Measurements from ENCODE around the gene KCNMB4.

The KCNMB4 gene

DNA sequence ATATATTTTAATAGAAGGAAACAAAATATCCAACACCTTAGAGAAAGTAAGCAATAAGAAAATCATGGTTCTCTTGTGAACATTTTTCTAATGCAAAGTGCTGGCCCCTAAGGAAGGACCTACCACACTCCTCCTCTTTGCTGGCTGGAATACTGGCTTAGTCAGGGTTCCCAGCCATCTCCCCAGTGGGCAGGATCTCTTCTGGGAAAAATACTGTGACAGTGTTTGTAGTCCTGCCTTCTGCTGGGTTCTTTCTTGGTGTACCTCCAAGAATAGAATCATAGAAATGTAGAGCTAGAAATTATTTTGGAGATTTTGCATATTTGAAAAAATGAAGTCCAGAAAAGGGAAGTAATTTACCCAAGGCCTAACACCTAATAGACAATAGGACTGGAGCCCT, 31.9 kb downstream of the KCNMB4 start:
- no peaks in the 10 kb centered on the region for H3K36me3 ChIP-seq (ENCODE audit: insufficient read depth, low read length)
- no peak overlapping the region for H3K4me3 ChIP-seq (ENCODE audit: low read depth in 1 of 2, low read length in 2 of 2)
- H3K4me1 ChIP-seq (ENCODE audit: insufficient read depth, low read length): no peaks in the 10 kb centered on the region
- no peak overlapping the region for H3K4me2 ChIP-seq (ENCODE audit: insufficient read depth, low read length)
- H4K20me1 ChIP-seq (ENCODE audit: insufficient read depth, low read length): no peaks in the 10 kb centered on the region
- no peak overlapping the region for H3K27ac ChIP-seq (ENCODE audit: low read length)
- H3K9me3 ChIP-seq (ENCODE audit: insufficient read depth, low read length, severe bottlenecking): no peaks in the 10 kb centered on the region
- H2AFZ ChIP-seq (ENCODE audit: low read depth, low read length): no peak overlapping the region
- no peak overlapping the region for H3K9ac ChIP-seq (ENCODE audit: low read depth, low read length)
- no peak for ATAC-seq (ENCODE audit: insufficient read depth, low read depth)
- no peak for DNase-seq
- H3K79me2 ChIP-seq (ENCODE audit: insufficient read depth, low read length): no peaks in the 10 kb centered on the region
- TF ChIP-seq, protein P1, sequence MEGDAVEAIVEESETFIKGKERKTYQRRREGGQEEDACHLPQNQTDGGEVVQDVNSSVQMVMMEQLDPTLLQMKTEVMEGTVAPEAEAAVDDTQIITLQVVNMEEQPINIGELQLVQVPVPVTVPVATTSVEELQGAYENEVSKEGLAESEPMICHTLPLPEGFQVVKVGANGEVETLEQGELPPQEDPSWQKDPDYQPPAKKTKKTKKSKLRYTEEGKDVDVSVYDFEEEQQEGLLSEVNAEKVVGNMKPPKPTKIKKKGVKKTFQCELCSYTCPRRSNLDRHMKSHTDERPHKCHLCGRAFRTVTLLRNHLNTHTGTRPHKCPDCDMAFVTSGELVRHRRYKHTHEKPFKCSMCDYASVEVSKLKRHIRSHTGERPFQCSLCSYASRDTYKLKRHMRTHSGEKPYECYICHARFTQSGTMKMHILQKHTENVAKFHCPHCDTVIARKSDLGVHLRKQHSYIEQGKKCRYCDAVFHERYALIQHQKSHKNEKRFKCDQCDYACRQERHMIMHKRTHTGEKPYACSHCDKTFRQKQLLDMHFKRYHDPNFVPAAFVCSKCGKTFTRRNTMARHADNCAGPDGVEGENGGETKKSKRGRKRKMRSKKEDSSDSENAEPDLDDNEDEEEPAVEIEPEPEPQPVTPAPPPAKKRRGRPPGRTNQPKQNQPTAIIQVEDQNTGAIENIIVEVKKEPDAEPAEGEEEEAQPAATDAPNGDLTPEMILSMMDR (IDR thresholded peaks at IDR 0.05; ENCODE audit: borderline replicate concordance, extremely low read depth, low read length, poor library complexity, severe bottlenecking): no peak
- TF ChIP-seq EZH2 (IDR thresholded peaks at IDR 0.05; ENCODE audit: borderline replicate concordance, low read depth, low read length, severe bottlenecking): no peak
- H3K27me3 ChIP-seq (ENCODE audit: insufficient read depth, low read length, poor library complexity): no peaks in the 10 kb centered on the region

DNA sequence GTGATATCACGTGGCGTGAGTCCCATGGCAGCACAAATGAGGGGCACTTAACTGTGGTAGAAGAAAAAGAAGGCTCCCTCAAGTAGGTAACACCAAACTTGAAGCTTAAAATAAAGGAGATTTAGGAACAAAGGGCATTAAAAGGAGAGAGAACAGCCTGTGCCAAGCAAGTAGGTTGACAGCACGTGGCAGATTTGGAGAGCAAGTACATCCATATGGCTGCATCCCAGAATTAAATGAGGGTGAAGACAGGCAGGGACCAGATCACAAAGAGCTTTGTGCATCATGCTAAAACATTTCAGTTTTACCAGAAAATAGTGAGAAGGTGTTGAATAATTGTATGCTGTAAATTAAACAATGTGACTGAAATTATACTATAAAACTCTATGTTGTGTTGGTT, 32.8 kb downstream of the KCNMB4 start:
- H3K4me1 ChIP-seq (ENCODE audit: insufficient read depth, low read length): no peaks in the 10 kb centered on the region
- no peaks in the 10 kb centered on the region for H3K9me3 ChIP-seq (ENCODE audit: insufficient read depth, low read length, severe bottlenecking)
- H2AFZ ChIP-seq (ENCODE audit: low read depth, low read length): no peak overlapping the region
- TF ChIP-seq, protein P1 (IDR thresholded peaks at IDR 0.05; ENCODE audit: borderline replicate concordance, extremely low read depth, low read length, poor library complexity, severe bottlenecking): no peak
- no peak for TF ChIP-seq EZH2 (IDR thresholded peaks at IDR 0.05; ENCODE audit: borderline replicate concordance, low read depth, low read length, severe bottlenecking)
- no peak overlapping the region for H3K27ac ChIP-seq (ENCODE audit: low read length)
- H3K79me2 ChIP-seq (ENCODE audit: insufficient read depth, low read length): no peaks in the 10 kb centered on the region
- no peak overlapping the region for H3K4me2 ChIP-seq (ENCODE audit: insufficient read depth, low read length)
- no peaks in the 10 kb centered on the region for H4K20me1 ChIP-seq (ENCODE audit: insufficient read depth, low read length)
- DNase-seq (no peak), ATAC-seq (ENCODE audit: insufficient read depth, low read depth) (no peak)
- no peaks in the 10 kb centered on the region for H3K27me3 ChIP-seq (ENCODE audit: insufficient read depth, low read length, poor library complexity)
- no peak overlapping the region for H3K4me3 ChIP-seq (ENCODE audit: low read depth in 1 of 2, low read length in 2 of 2)
- no peaks in the 10 kb centered on the region for H3K36me3 ChIP-seq (ENCODE audit: insufficient read depth, low read length)
- no peak overlapping the region for H3K9ac ChIP-seq (ENCODE audit: low read depth, low read length)

DNA sequence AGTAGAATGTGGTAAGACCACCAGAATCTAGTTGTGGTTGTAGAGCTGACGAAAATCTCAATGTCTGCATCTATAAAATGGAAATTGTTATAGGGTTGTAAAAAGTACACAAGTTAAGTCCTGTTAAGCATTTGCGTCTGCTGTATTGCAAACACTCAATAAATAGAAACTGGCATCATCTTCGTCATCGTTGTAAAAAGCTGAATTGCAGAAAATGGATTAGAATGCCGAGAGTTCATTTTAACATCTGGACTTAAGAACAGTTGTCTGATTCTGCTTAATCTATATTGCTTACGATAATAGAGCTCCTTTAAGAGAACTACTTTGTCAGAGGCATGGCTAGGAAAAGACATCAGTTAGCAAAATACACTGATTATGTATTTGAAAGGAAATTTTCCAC, 33.2 kb downstream of the KCNMB4 start:
- Histone ChIP-seq H2AFZ (ENCODE audit: low read depth, low read length) (no peak overlapping the region), H3K4me1 (ENCODE audit: insufficient read depth, low read length) (no peaks in the 10 kb centered on the region), H3K36me3 (ENCODE audit: insufficient read depth, low read length) (no peaks in the 10 kb centered on the region), H3K79me2 (ENCODE audit: insufficient read depth, low read length) (no peaks in the 10 kb centered on the region), H3K4me2 (ENCODE audit: insufficient read depth, low read length) (no peak overlapping the region), H3K4me3 (ENCODE audit: low read depth in 1 of 2, low read length in 2 of 2) (no peak overlapping the region), H4K20me1 (ENCODE audit: insufficient read depth, low read length) (no peaks in the 10 kb centered on the region), H3K9me3 (ENCODE audit: insufficient read depth, low read length, severe bottlenecking) (no peaks in the 10 kb centered on the region), H3K9ac (ENCODE audit: low read depth, low read length) (no peak overlapping the region), H3K27me3 (ENCODE audit: insufficient read depth, low read length, poor library complexity) (no peaks in the 10 kb centered on the region), H3K27ac (ENCODE audit: low read length) (no peak overlapping the region)
- ATAC-seq (ENCODE audit: insufficient read depth, low read depth) (no peak), DNase-seq (no peak)
- TF ChIP-seq EZH2 (IDR thresholded peaks at IDR 0.05; ENCODE audit: borderline replicate concordance, low read depth, low read length, severe bottlenecking): no peak
- TF ChIP-seq, protein P1 (IDR thresholded peaks at IDR 0.05; ENCODE audit: borderline replicate concordance, extremely low read depth, low read length, poor library complexity, severe bottlenecking): no peak

DNA sequence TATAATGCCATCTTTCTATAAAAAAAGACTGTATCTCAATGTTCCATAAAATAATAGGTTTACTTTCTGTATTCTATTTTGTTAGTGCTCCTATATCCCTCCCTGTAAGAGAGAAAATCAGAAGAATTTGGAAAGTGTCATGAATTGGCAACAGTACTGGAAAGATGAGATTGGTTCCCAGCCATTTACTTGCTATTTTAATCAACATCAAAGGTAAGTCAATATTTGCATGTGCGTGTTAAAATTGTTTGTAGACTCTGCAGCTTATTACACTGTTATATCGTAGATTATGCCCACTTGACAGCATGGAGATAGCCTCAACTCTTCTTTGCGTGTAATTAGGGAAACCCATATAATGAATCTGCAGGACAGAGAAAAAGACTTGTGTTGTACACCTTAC, 34.0 kb downstream of the KCNMB4 start:
- ATAC-seq (ENCODE audit: insufficient read depth, low read depth): no peak
- no peak overlapping the region for H3K4me2 ChIP-seq (ENCODE audit: insufficient read depth, low read length)

More for the DNA sequence above, 34.0 kb downstream of the KCNMB4 start:
- no peak for DNase-seq
- Histone ChIP-seq H3K4me3 (ENCODE audit: low read depth in 1 of 2, low read length in 2 of 2) (no peak overlapping the region), H3K9me3 (ENCODE audit: insufficient read depth, low read length, severe bottlenecking) (no peaks in the 10 kb centered on the region), H3K9ac (ENCODE audit: low read depth, low read length) (no peak overlapping the region), H4K20me1 (ENCODE audit: insufficient read depth, low read length) (no peaks in the 10 kb centered on the region), H3K79me2 (ENCODE audit: insufficient read depth, low read length) (no peaks in the 10 kb centered on the region), H3K36me3 (ENCODE audit: insufficient read depth, low read length) (no peaks in the 10 kb centered on the region), H2AFZ (ENCODE audit: low read depth, low read length) (no peak overlapping the region), H3K27me3 (ENCODE audit: insufficient read depth, low read length, poor library complexity) (no peaks in the 10 kb centered on the region), H3K27ac (ENCODE audit: low read length) (no peak overlapping the region), H3K4me1 (ENCODE audit: insufficient read depth, low read length) (no peaks in the 10 kb centered on the region)
- TF ChIP-seq, protein P1 (IDR thresholded peaks at IDR 0.05; ENCODE audit: borderline replicate concordance, extremely low read depth, low read length, poor library complexity, severe bottlenecking): no peak
- no peak for TF ChIP-seq EZH2 (IDR thresholded peaks at IDR 0.05; ENCODE audit: borderline replicate concordance, low read depth, low read length, severe bottlenecking)

All from DND-41 (cell line).